GM23338 (cell line): Measurements from ENCODE around the gene KRT38. TPM values are rescaled to one million over a fixed set of nuclear protein-coding genes. Genes with fewer than 3 reads are reported as not detected.

Experiments used
- ATAC-seq: fragments of 200-7000 bp; cut with Tn5 transposase; 3 replicates; pipeline ENCODE4 v1.9.1; 2020
- DNase-seq: peaks from one replicate; pipeline ENCODE4 v3.0.0-alpha.2; 2015; ENCODE audit warnings: low spot score
- H2AFZ ChIP-seq: fragments of 200-600 bp; sonication (generic); 2 replicates; pipeline ENCODE4 v1.8.0; 2016; ENCODE audit warnings: antibody characterized with exemption, mild to moderate bottlenecking, moderate library complexity
- H3F3A ChIP-seq: fragments of 200-600 bp; sonication (generic); replicated peaks from 2 replicates; pipeline ENCODE4 v1.8.0; 2017; ENCODE audit warnings: antibody characterized with exemption, mixed run types, low read depth
- H3K27ac ChIP-seq: fragments of 200-600 bp; sonication (generic); 2 replicates; pipeline ENCODE4 v1.6.1; 2016; ENCODE audit warnings: low read depth
- H3K27me3 ChIP-seq: fragments of 200-600 bp; sonication (generic); 2 replicates; pipeline ENCODE4 v1.8.0; 2016; ENCODE audit warnings: mild to moderate bottlenecking, mixed run types, moderate library complexity; ENCODE audit not compliant: insufficient read depth
- H3K36me3 ChIP-seq: fragments of 200-600 bp; sonication (generic); 2 replicates; pipeline ENCODE4 v1.8.0; 2016; ENCODE audit warnings: mild to moderate bottlenecking; ENCODE audit not compliant: insufficient read depth
- H3K4me1 ChIP-seq: fragments of 200-600 bp; sonication (generic); 2 replicates; pipeline ENCODE4 v1.8.0; 2016; ENCODE audit warnings: mild to moderate bottlenecking, moderate library complexity; ENCODE audit not compliant: insufficient read depth
- H3K4me2 ChIP-seq: fragments of 200-600 bp; sonication (generic); 2 replicates; pipeline ENCODE4 v1.7.1; 2017; ENCODE audit warnings: mixed run types
- H3K4me3 ChIP-seq: fragments of 200-600 bp; sonication (generic); 2 replicates; pipeline ENCODE4 v1.6.1; 2016; ENCODE audit warnings: mixed run types
- H3K79me2 ChIP-seq: fragments of 200-600 bp; sonication (generic); replicated peaks from 2 replicates; pipeline ENCODE4 v1.8.0; 2017; ENCODE audit warnings: mild to moderate bottlenecking; ENCODE audit not compliant: insufficient read depth
- H3K9me2 ChIP-seq: fragments of 200-600 bp; sonication (generic); 2 replicates; pipeline ENCODE4 v1.8.0; 2017; ENCODE audit not compliant: insufficient read depth
- H4K20me1 ChIP-seq: fragments of 200-600 bp; sonication (generic); replicated peaks from 2 replicates; pipeline ENCODE4 v1.8.0; 2017; ENCODE audit warnings: mild to moderate bottlenecking; ENCODE audit not compliant: insufficient read depth
- H3K27ac Mint-ChIP-seq: 2 replicates; pipeline ENCODE4 v1.8.0; 2020; ENCODE audit warnings: inconsistent platforms, mild to moderate bottlenecking, moderate library complexity, mixed read lengths
- H3K27me3 Mint-ChIP-seq: 3 replicates; pipeline ENCODE4 v1.8.0; 2022; ENCODE audit warnings: low read depth, mild to moderate bottlenecking, moderate library complexity, mixed read lengths, inconsistent platforms; ENCODE audit not compliant: insufficient read depth, poor library complexity
- H3K36me3 Mint-ChIP-seq: 3 replicates; pipeline ENCODE4 v1.8.0; 2021; ENCODE audit warnings: low read depth, mild to moderate bottlenecking, inconsistent platforms, moderate library complexity, mixed read lengths
- H3K4me1 Mint-ChIP-seq: 3 replicates; pipeline ENCODE4 v1.8.0; 2020; ENCODE audit warnings: mild to moderate bottlenecking, inconsistent platforms, mixed read lengths
- H3K4me3 Mint-ChIP-seq: 3 replicates; pipeline ENCODE4 v1.8.0; 2021; ENCODE audit warnings: moderate library complexity, mild to moderate bottlenecking, inconsistent platforms, mixed read lengths
- H3K9me3 Mint-ChIP-seq: 3 replicates; pipeline ENCODE4 v1.8.0; 2020; ENCODE audit warnings: moderate library complexity, mild to moderate bottlenecking, inconsistent platforms, mixed read lengths
- CREB1 ChIP-seq: fragments of 250-450 bp; sonication (Bioruptor Pico); IDR thresholded peaks from 2 replicates; pipeline ENCODE4 v1.5.0; 2020; ENCODE audit warnings: low read depth, mild to moderate bottlenecking, moderate library complexity
- CTCF ChIP-seq, 2 experiments: fragments of 200-600 bp in 1 of 2; sonication (generic) in 1 of 2; conservative IDR thresholded peaks; 2 replicates each; pipeline versions ENCODE4 v1.5.1 to v1.6.1; 2016 to 2017; ENCODE audit warnings: antibody characterized with exemption in 2 of 2, low read depth in 2 of 2, mild to moderate bottlenecking in 2 of 2, moderate library complexity in 1 of 2
- ETS1 ChIP-seq: IDR thresholded peaks from 2 replicates; pipeline ENCODE4 v1.6.1; 2016; ENCODE audit warnings: antibody characterized with exemption
- EZH2 ChIP-seq: fragments of 200-600 bp; sonication (generic); IDR thresholded peaks from one replicate; pipeline ENCODE4 v1.8.0; 2017; ENCODE audit warnings: antibody characterized with exemption, mild to moderate bottlenecking, low read depth; ENCODE audit not compliant: unreplicated experiment
- EZH2phosphoT487 ChIP-seq: fragments of 200-600 bp; sonication (generic); IDR thresholded peaks from one replicate; pipeline ENCODE4 v1.8.1; 2018; ENCODE audit warnings: antibody characterized with exemption; ENCODE audit not compliant: unreplicated experiment
- JUNB ChIP-seq: IDR thresholded peaks from one replicate; pipeline ENCODE4 v1.6.1; 2016; ENCODE audit warnings: antibody characterized with exemption; ENCODE audit not compliant: unreplicated experiment
- NANOG ChIP-seq: IDR thresholded peaks from 2 replicates; pipeline ENCODE4 v1.6.1; 2016; ENCODE audit warnings: antibody characterized with exemption, borderline replicate concordance
- POLR2AphosphoS5 ChIP-seq: IDR thresholded peaks from 2 replicates; pipeline ENCODE4 v1.6.1; 2016; ENCODE audit warnings: antibody characterized with exemption, low read depth
- STAT1 ChIP-seq: IDR thresholded peaks from one replicate; pipeline ENCODE4 v1.6.1; 2016; ENCODE audit warnings: antibody characterized with exemption; ENCODE audit not compliant: unreplicated experiment
- ZNF114 ChIP-seq: fragments of 250-450 bp; sonication (Bioruptor Pico); IDR thresholded peaks from 2 replicates; pipeline ENCODE4 v1.5.0; 2020; ENCODE audit warnings: mild to moderate bottlenecking, moderate library complexity
- ZNF331 ChIP-seq: fragments of 250-450 bp; sonication (Bioruptor Pico); IDR thresholded peaks from 2 replicates; pipeline ENCODE4 v1.5.0; 2020; ENCODE audit warnings: low read depth, mild to moderate bottlenecking, moderate library complexity
- ZNF462 ChIP-seq: fragments of 250-450 bp; sonication (Bioruptor Pico); IDR thresholded peaks from 2 replicates; pipeline ENCODE4 v1.5.0; 2020; ENCODE audit warnings: mild to moderate bottlenecking, moderate library complexity
- polyA plus RNA-seq: library from polyadenylated mRNA; unstranded; fragments of >200 nt; fragmentation: Nextera tagmentation; extraction: Ambion mirVana; gene quantifications from 2 replicates; pipeline ENCODE4 v1.2.1, GENCODE V29; 2016
- total RNA-seq: library from RNA; depleted of rRNA; stranded (reverse); fragments of >200 nt; shearing (Covaris generic); gene quantifications from 2 replicates; pipeline ENCODE4 v1.2.3, GENCODE V29; 2014
- TF ChIP-seq, protein P1 (sequence below): IDR thresholded peaks from one replicate; pipeline ENCODE4 v1.6.1; 2018; ENCODE audit warnings: antibody characterized with exemption; ENCODE audit not compliant: unreplicated experiment

KRT38 gene
- total and polyA plus RNA-seq, 2 experiments from 2014 or later: not detected

GRCh38 chr17:41478237-41478636 is 37.5 kb upstream of the KRT38 start:
- H3K4me2 ChIP-seq: no peak overlapping the region
- H3F3A ChIP-seq: no peaks in the 10 kb centered on the region
- peaks cover 4% of the 10 kb centered on the region for H3K27me3 Mint-ChIP-seq
- no peak overlapping the region for H3K4me3 ChIP-seq
- no peaks in the 10 kb centered on the region for H3K9me3 Mint-ChIP-seq
- no peaks in the 10 kb centered on the region for H3K36me3 Mint-ChIP-seq
- DNase-seq (no peak), ATAC-seq (no peak)
- no peak overlapping the region for H3K27ac ChIP-seq
- no peaks in the 10 kb centered on the region for H3K4me1 ChIP-seq
- no peaks in the 10 kb centered on the region for H3K36me3 ChIP-seq
- no peak overlapping the region for H3K27ac Mint-ChIP-seq
- H3K4me3 Mint-ChIP-seq: no peak overlapping the region
- no peaks in the 10 kb centered on the region for H3K79me2 ChIP-seq
- H3K4me1 Mint-ChIP-seq: no peaks in the 10 kb centered on the region
- no peak overlapping the region for H2AFZ ChIP-seq
- H3K27me3 ChIP-seq: no peaks in the 10 kb centered on the region
- no peak for TF ChIP-seq EZH2
- TF ChIP-seq POLR2AphosphoS5: no peak
- no peak for TF ChIP-seq STAT1
- TF ChIP-seq ZNF462 (CRISPR knock-in tag): no peak
- no peak for TF ChIP-seq ZNF114 (CRISPR knock-in tag)
- no peak for TF ChIP-seq NANOG
- TF ChIP-seq CREB1 (CRISPR knock-in tag): no peak
- no peak for TF ChIP-seq JUNB
- TF ChIP-seq ZNF331 (CRISPR knock-in tag): no peak
- no peak for TF ChIP-seq EZH2phosphoT487
- TF ChIP-seq, protein P1, sequence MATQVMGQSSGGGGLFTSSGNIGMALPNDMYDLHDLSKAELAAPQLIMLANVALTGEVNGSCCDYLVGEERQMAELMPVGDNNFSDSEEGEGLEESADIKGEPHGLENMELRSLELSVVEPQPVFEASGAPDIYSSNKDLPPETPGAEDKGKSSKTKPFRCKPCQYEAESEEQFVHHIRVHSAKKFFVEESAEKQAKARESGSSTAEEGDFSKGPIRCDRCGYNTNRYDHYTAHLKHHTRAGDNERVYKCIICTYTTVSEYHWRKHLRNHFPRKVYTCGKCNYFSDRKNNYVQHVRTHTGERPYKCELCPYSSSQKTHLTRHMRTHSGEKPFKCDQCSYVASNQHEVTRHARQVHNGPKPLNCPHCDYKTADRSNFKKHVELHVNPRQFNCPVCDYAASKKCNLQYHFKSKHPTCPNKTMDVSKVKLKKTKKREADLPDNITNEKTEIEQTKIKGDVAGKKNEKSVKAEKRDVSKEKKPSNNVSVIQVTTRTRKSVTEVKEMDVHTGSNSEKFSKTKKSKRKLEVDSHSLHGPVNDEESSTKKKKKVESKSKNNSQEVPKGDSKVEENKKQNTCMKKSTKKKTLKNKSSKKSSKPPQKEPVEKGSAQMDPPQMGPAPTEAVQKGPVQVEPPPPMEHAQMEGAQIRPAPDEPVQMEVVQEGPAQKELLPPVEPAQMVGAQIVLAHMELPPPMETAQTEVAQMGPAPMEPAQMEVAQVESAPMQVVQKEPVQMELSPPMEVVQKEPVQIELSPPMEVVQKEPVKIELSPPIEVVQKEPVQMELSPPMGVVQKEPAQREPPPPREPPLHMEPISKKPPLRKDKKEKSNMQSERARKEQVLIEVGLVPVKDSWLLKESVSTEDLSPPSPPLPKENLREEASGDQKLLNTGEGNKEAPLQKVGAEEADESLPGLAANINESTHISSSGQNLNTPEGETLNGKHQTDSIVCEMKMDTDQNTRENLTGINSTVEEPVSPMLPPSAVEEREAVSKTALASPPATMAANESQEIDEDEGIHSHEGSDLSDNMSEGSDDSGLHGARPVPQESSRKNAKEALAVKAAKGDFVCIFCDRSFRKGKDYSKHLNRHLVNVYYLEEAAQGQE: no peak
- TF ChIP-seq ETS1: no peak
- TF ChIP-seq CTCF (conservative IDR thresholded peaks at IDR 0.05; ENCODE audit: low read depth in 2 of 2): no peak
- H4K20me1 ChIP-seq: no peaks in the 10 kb centered on the region
- no peaks in the 10 kb centered on the region; the same call in 1 of the 2 replicates for H3K9me2 ChIP-seq
